ENCODE measurements around the gene SIAH1.
"Not testable (repeated sequence)": the region's sequence is repeated elsewhere in the genome, so short reads cannot be mapped to it uniquely, and the experiment has no call there.

GRCh38 chr16:48416617-48417016 lies 31.4 kb upstream of the SIAH1 start:
- TF ChIP-seq CTCF (IDR thresholded peaks at IDR 0.05; ENCODE audit: control extremely low read depth in 1 of 3, insufficient read depth in 1 of 3, low read depth in 1 of 3, low read length in 3 of 3); ZNF274 (IDR thresholded peaks at IDR 0.05; ENCODE audit: borderline replicate concordance, extremely low read depth, low read length); EP300 (IDR thresholded peaks at IDR 0.05; ENCODE audit: borderline replicate concordance in 1 of 2, low read depth in 2 of 2, low read length in 2 of 2); EZH2 (IDR thresholded peaks at IDR 0.05; ENCODE audit: low read depth, low read length, severe bottlenecking); KDM5A (IDR thresholded peaks at IDR 0.05; ENCODE audit: low read length); ASH2L (IDR thresholded peaks at IDR 0.05; ENCODE audit: low read length); CTBP2 (IDR thresholded peaks at IDR 0.05; ENCODE audit: borderline replicate concordance, insufficient read depth, insufficient read length, low read length); POLR2AphosphoS5 (IDR thresholded peaks at IDR 0.05; ENCODE audit: low read depth, low read length); TAF1 (IDR thresholded peaks at IDR 0.05; ENCODE audit: low read depth, low read length); TEAD4 (IDR thresholded peaks at IDR 0.05; ENCODE audit: low read depth, low read length); TBP (IDR thresholded peaks at IDR 0.05; ENCODE audit: low read depth, low read length); CREB1 (IDR thresholded peaks at IDR 0.05): not testable (repeated sequence)

Data from H1 (cell line).